Activated B cell treated with CpG ODN at 0.5 μM for 24 hours (primary cell): ENCODE measurements around the gene PROP1. TPM values are rescaled to one million over a fixed set of nuclear protein-coding genes. Genes with fewer than 3 reads are reported as not detected.
"Not testable (repeated sequence)": the region's sequence is repeated elsewhere in the genome, so short reads cannot be mapped to it uniquely, and the experiment has no call there.

Source experiments
- ATAC-seq: fragments of 200-7000 bp; cut with Tn5 transposase; one replicate; pipeline ENCODE4 v1.10.0; 2021; ENCODE audit warnings: low read depth, mild to moderate bottlenecking, moderate library complexity
- CTCF ChIA-PET: fragments of 350-600 bp; sonication (Branson Sonifier 250); formaldehyde crosslinking; loops from one replicate; lab custom pipeline; 2021; ENCODE audit warnings: antibody characterized with exemption; lab: Charles Lee
- POLR2A ChIA-PET: fragments of 350-600 bp; sonication (Branson Sonifier 250); formaldehyde crosslinking; loops from one replicate; lab custom pipeline; 2021; ENCODE audit warnings: antibody characterized with exemption; lab: Charles Lee
- DNase-seq: peaks from one replicate; pipeline ENCODE4 v3.0.0; 2022
- H3K27ac Mint-ChIP-seq: one replicate; pipeline ENCODE4 v1.8.0; 2020; ENCODE audit warnings: mixed read lengths
- H3K27me3 Mint-ChIP-seq: one replicate; pipeline ENCODE4 v1.8.0; 2021; ENCODE audit warnings: mixed read lengths
- H3K36me3 Mint-ChIP-seq: one replicate; pipeline ENCODE4 v1.8.0; 2021; ENCODE audit warnings: low read depth, mixed read lengths
- H3K4me1 Mint-ChIP-seq: one replicate; pipeline ENCODE4 v1.8.0; 2021; ENCODE audit warnings: mixed read lengths
- H3K4me3 Mint-ChIP-seq: one replicate; pipeline ENCODE4 v1.8.0; 2020; ENCODE audit warnings: mild to moderate bottlenecking, mixed read lengths
- H3K9me3 Mint-ChIP-seq: one replicate; pipeline ENCODE4 v1.8.0; 2020; ENCODE audit warnings: mixed read lengths
- intact Hi-C: fragments of 100-400 bp; cut with micrococcal nuclease; formaldehyde crosslinking; loops from one replicate; pipeline ENCODE4 v1.15.1; 2024
- total RNA-seq: library from RNA; stranded (reverse); gene quantifications from 2 replicates; pipeline ENCODE4 v1.2.3, GENCODE V29; 2022

Gene PROP1
- total RNA-seq, 1 donor from 2014 or later, result not detected

GRCh38 chr5:177943805-177944736 lies 52.0 kb downstream of the PROP1 start:
- H3K9me3 Mint-ChIP-seq, intact Hi-C loops, H3K36me3 Mint-ChIP-seq, CTCF ChIA-PET, POLR2A ChIA-PET, H3K27me3 Mint-ChIP-seq: not testable (repeated sequence)
- H3K27ac Mint-ChIP-seq, result peak overlapping the region; percentile 53
- DNase-seq (peak; percentile 23), ATAC-seq (peak; percentile 38)
- H3K4me3 Mint-ChIP-seq, result peak overlapping the region; percentile 82
- H3K4me1 Mint-ChIP-seq, result peaks cover 19% of the 10 kb centered on the region

GRCh38 chr5:177942896-177943295 lies 53.1 kb downstream of the PROP1 start:
- POLR2A ChIA-PET, CTCF ChIA-PET, H3K27me3 Mint-ChIP-seq, intact Hi-C loops, H3K9me3 Mint-ChIP-seq, H3K27ac Mint-ChIP-seq, H3K36me3 Mint-ChIP-seq, DNase-seq, H3K4me3 Mint-ChIP-seq: not testable (repeated sequence)
- peaks cover 25% of the 10 kb centered on the region for H3K4me1 Mint-ChIP-seq
- ATAC-seq, result peak; percentile 6

Other genes with a start within 250 kb of the PROP1 start
- 0.05 and 0.64 TPM in 2 replicates for gene FAM153A, start 213.3 kb downstream of the PROP1 start, total RNA-seq
- gene N4BP3, start 117.3 kb upstream of the PROP1 start, total RNA-seq, result 17.4 and 18.1 TPM in 2 replicates
- 42.4 and 57.2 TPM in 2 replicates for gene RMND5B, start 134.8 kb upstream of the PROP1 start, total RNA-seq
- 175 and 180 TPM in 2 replicates for gene NHP2, start 157.6 kb upstream of the PROP1 start, total RNA-seq
- gene GMCL2, start 191.1 kb upstream of the PROP1 start, total RNA-seq, result not detected in 2 replicates
- 118 and 120 TPM in 2 replicates for gene HNRNPAB, start 208.3 kb upstream of the PROP1 start, total RNA-seq
- gene PHYKPL, start 236.6 kb upstream of the PROP1 start, total RNA-seq, result 176 and 205 TPM in 2 replicates